GM12878 (cell line): ENCODE measurements around the gene BMI1. TPM values are rescaled to one million over a fixed set of nuclear protein-coding genes. Genes with fewer than 3 reads are reported as not detected.

Source experiments
- ATAC-seq: fragments of 200-7000 bp; cut with Tn5 transposase; 3 replicates; pipeline ENCODE4 v1.9.1; 2020; ENCODE audit warnings: mild to moderate bottlenecking, moderate library complexity
- BruUV-seq: library from RNA; stranded (reverse); fragments of 400-500 nt; replicated peaks from 2 replicates; lab custom pipeline; 2021; lab: Mats Ljungman, UMichigan
- CTCF ChIA-PET: fragments of 300-600 bp; sonication (Branson Sonifier 250); formaldehyde crosslinking; extraction: SDS; loops from one replicate; lab custom pipeline; 2021; ENCODE audit warnings: inconsistent platforms; lab: Yijun Ruan, JAX
- POLR2A ChIA-PET: fragments of 350-600 bp; formaldehyde crosslinking; extraction: SDS; loops from one replicate; lab custom pipeline; 2021; ENCODE audit warnings: inconsistent platforms; lab: Charles Lee
- RAD21 ChIA-PET: fragments of 300-600 bp; sonication (Branson Sonifier 250); formaldehyde crosslinking; loops from one replicate; lab custom pipeline; 2023; ENCODE audit warnings: antibody characterized with exemption; ENCODE audit not compliant: unreplicated experiment; lab: Charles Lee
- SMC1A ChIA-PET: fragments of 300-600 bp; sonication (Branson Sonifier 250); formaldehyde crosslinking; loops from one replicate; lab custom pipeline; 2023; ENCODE audit not compliant: unreplicated experiment, uncharacterized antibody; lab: Charles Lee
- DNase-seq: peaks from one replicate; pipeline ENCODE4 v3.0.0-alpha.2; 2011; ENCODE audit warnings: low read depth, low spot score
- FAIRE-seq: peaks from 3 replicates; lab custom pipeline; 2011; peaks lifted over from hg19 to GRCh38; lab: Jason Lieb, UNC
- H2AFZ ChIP-seq: 2 replicates; pipeline ENCODE4 v1.6.0; 2011; ENCODE audit warnings: low read depth, low read length, control low read depth; ENCODE audit not compliant: control insufficient read depth
- H3K27ac ChIP-seq: 2 replicates; pipeline ENCODE4 v1.5.1; 2011; ENCODE audit warnings: control low read depth; ENCODE audit not compliant: control insufficient read depth, insufficient read depth
- H3K27me3 ChIP-seq, 2 experiments: replicated peaks in 1 of 2; 2 replicates each; pipeline versions ENCODE4 v1.6.0 to v1.6.1; 2011; ENCODE audit warnings: low read length in 1 of 2; ENCODE audit not compliant: control insufficient read depth in 2 of 2, insufficient read depth in 2 of 2
- H3K36me3 ChIP-seq, 2 experiments: 2 replicates each; pipeline ENCODE4 v1.5.1; 2011; ENCODE audit warnings: low read length in 1 of 2; ENCODE audit not compliant: control insufficient read depth in 2 of 2, insufficient read depth in 2 of 2
- H3K4me1 ChIP-seq: 2 replicates; pipeline ENCODE4 v1.6.1; 2011; ENCODE audit warnings: mild to moderate bottlenecking, low read length, moderate library complexity, mixed read lengths; ENCODE audit not compliant: control insufficient read depth, insufficient read depth
- H3K4me2 ChIP-seq: 2 replicates; pipeline ENCODE4 v1.6.0; 2011; ENCODE audit warnings: control low read depth; ENCODE audit not compliant: control insufficient read depth, insufficient read depth
- H3K4me3 ChIP-seq: fragments of 200-600 bp; sonication (generic); 2 replicates; pipeline ENCODE4 v1.5.1; 2016
- H3K79me2 ChIP-seq: 2 replicates; pipeline ENCODE4 v1.6.0; 2011; ENCODE audit warnings: low read length; ENCODE audit not compliant: control insufficient read depth, insufficient read depth
- H3K9ac ChIP-seq: 2 replicates; pipeline ENCODE4 v1.8.0; 2011; ENCODE audit warnings: low read length, control low read depth, mixed read lengths; ENCODE audit not compliant: control insufficient read depth, insufficient read depth
- H3K9me3 ChIP-seq: replicated peaks from 3 replicates; pipeline ENCODE4 v1.5.1; 2011; ENCODE audit warnings: mild to moderate bottlenecking, low read length; ENCODE audit not compliant: control insufficient read depth, insufficient read depth
- H4K20me1 ChIP-seq: 2 replicates; pipeline ENCODE4 v1.6.0; 2011; ENCODE audit not compliant: control insufficient read depth, insufficient read depth
- EZH2 ChIP-seq: IDR thresholded peaks from 2 replicates; pipeline ENCODE4 v1.6.1; 2012; ENCODE audit warnings: low read depth, mild to moderate bottlenecking, control low read depth, inconsistent platforms, low read length, borderline replicate concordance; ENCODE audit not compliant: control insufficient read depth
- GABPA ChIP-seq: IDR thresholded peaks from 2 replicates; pipeline ENCODE4 v1.6.1; 2014; ENCODE audit warnings: antibody characterized with exemption, low read depth, mild to moderate bottlenecking, inconsistent platforms
- RFX5 ChIP-seq: IDR thresholded peaks from 2 replicates; pipeline ENCODE4 v1.6.1; 2011; ENCODE audit warnings: low read depth, low read length, improper control_type of control experiment
- WGBS: methylation state at CpG from one replicate; pipeline ENCODE4 v1.1.6; 2016; ENCODE audit warnings: low lambda C conversion rate; ENCODE audit not compliant: insufficient replicate concordance, insufficient coverage; ENCODE audit errors: missing lambda C conversion rate; 5-methylcytosine and 5-hydroxymethylcytosine counted together
- in situ Hi-C: fragments of 300-500 bp; cut with MboI; formaldehyde crosslinking; loops from 9 replicates; pipeline ENCODE4 v1.14.3; 2018; ENCODE audit warnings: mixed read lengths
- intact Hi-C: fragments of 100-400 bp; cut with micrococcal nuclease; formaldehyde crosslinking; loops from one replicate; pipeline ENCODE4 v1.14.2; 2022; ENCODE audit not compliant: unreplicated experiment
- polyA plus RNA-seq, 11 experiments: library from polyadenylated mRNA; depleted of rRNA in 4 of 11; unstranded in 6 of 11; stranded (reverse) in 5 of 11; fragments of >200 nt; fragmentation: Nextera tagmentation in 4 of 11; fragmentation: Illumina TruSeq in 1 of 11; extraction: Ambion mirVana in 4 of 11; extraction: Trizol in 1 of 11; gene quantifications; 1 replicate in 1 of 11; 2 replicates in 10 of 11; pipeline versions ENCODE4 v1.2.1 to v1.2.3, GENCODE V29; 2011 to 2016; ENCODE audit warnings: inconsistent platforms in 2 of 11, missing spikeins in 2 of 11, low read depth in 1 of 11
- total RNA-seq, 4 experiments: library from RNA; depleted of rRNA in 3 of 4; stranded (reverse); fragments of >200 nt in 3 of 4; fragmentation: Illumina TruSeq in 1 of 4; extraction: Trizol in 1 of 4; gene quantifications; 2 replicates each; pipeline versions ENCODE4 v1.2.1 to v1.2.3, GENCODE V29; 2013 to 2021
- TF ChIP-seq, protein P1 (sequence below): fragments of 450-650 bp; IDR thresholded peaks from 2 replicates; pipeline ENCODE4 v1.6.1; 2017; ENCODE audit warnings: mild to moderate bottlenecking
- TF ChIP-seq, protein P2 (sequence below): IDR thresholded peaks from 2 replicates; pipeline ENCODE4 v1.6.1; 2011; ENCODE audit warnings: borderline replicate concordance, low read depth, mild to moderate bottlenecking, moderate library complexity, mixed read lengths, low read length; ENCODE audit not compliant: insufficient read depth; ENCODE audit errors: extremely low read length
- TF ChIP-seq, protein P3 (sequence below): fragments of 450-650 bp; IDR thresholded peaks from 2 replicates; pipeline ENCODE4 v1.6.1; 2017; ENCODE audit warnings: mild to moderate bottlenecking, moderate library complexity

Gene BMI1
- total and polyA plus RNA-seq, 10 of the 15 experiments (the other 5 are each of a cell fraction or from before 2014, with no cell fraction given), result 8.0 to 49.7 (median 25.8) TPM

DNA sequence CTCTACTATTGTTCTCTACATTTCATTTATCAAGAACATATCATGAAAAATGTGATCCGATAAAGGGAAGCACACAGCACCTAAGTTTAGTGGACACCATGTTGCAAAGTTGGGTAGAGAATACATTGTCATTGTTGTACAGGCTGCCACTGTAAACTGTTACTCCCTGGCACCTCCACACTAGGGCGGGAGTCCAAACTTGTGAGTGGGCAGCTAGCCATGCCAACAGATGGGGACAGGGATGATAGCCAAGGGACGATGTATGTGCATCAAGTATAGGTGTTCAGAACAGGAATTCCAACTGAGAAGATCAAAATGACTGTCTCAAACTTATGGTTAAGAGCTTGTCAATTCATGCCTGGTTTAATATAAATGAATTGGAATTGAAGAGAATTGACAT, 35.8 kb upstream of the BMI1 start:
- BruUV-seq, result no TSS peak
- H3K9me3 ChIP-seq, result no peaks in the 10 kb centered on the region
- WGBS, result 57% methylated on average over 3 of the region's 3 CpGs
- no peaks in the 10 kb centered on the region for H3K4me1 ChIP-seq
- CTCF ChIA-PET, result interaction anchor here (0.9 to 1.1 kb wide), 2 partner anchors 14 to 17 kb away, joined by 3 read pairs; no protein-coding TSS in a partner anchor
- H3K36me3 ChIP-seq, result no peaks in the 10 kb centered on the region
- DNase-seq, result no peak
- no peak overlapping the region for H2AFZ ChIP-seq
- H3K4me2 ChIP-seq, result no peak overlapping the region
- RAD21 ChIA-PET, result no interaction called here
- SMC1A ChIA-PET, result interaction anchor here (0.5 to 1.4 kb wide), 2 partner anchors 15 to 386 kb away, joined by 3 to 4 read pairs; no protein-coding TSS in a partner anchor
- H3K9ac ChIP-seq, result no peak overlapping the region
- no peak overlapping the region for H3K27ac ChIP-seq
- no peaks in the 10 kb centered on the region for H3K79me2 ChIP-seq
- TF ChIP-seq, protein P1, sequence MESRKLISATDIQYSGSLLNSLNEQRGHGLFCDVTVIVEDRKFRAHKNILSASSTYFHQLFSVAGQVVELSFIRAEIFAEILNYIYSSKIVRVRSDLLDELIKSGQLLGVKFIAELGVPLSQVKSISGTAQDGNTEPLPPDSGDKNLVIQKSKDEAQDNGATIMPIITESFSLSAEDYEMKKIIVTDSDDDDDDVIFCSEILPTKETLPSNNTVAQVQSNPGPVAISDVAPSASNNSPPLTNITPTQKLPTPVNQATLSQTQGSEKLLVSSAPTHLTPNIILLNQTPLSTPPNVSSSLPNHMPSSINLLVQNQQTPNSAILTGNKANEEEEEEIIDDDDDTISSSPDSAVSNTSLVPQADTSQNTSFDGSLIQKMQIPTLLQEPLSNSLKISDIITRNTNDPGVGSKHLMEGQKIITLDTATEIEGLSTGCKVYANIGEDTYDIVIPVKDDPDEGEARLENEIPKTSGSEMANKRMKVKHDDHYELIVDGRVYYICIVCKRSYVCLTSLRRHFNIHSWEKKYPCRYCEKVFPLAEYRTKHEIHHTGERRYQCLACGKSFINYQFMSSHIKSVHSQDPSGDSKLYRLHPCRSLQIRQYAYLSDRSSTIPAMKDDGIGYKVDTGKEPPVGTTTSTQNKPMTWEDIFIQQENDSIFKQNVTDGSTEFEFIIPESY, result no peak
- TF ChIP-seq RFX5, result no peak
- TF ChIP-seq, protein P2, sequence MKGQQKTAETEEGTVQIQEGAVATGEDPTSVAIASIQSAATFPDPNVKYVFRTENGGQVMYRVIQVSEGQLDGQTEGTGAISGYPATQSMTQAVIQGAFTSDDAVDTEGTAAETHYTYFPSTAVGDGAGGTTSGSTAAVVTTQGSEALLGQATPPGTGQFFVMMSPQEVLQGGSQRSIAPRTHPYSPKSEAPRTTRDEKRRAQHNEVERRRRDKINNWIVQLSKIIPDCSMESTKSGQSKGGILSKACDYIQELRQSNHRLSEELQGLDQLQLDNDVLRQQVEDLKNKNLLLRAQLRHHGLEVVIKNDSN, result no peak
- TF ChIP-seq, protein P3, sequence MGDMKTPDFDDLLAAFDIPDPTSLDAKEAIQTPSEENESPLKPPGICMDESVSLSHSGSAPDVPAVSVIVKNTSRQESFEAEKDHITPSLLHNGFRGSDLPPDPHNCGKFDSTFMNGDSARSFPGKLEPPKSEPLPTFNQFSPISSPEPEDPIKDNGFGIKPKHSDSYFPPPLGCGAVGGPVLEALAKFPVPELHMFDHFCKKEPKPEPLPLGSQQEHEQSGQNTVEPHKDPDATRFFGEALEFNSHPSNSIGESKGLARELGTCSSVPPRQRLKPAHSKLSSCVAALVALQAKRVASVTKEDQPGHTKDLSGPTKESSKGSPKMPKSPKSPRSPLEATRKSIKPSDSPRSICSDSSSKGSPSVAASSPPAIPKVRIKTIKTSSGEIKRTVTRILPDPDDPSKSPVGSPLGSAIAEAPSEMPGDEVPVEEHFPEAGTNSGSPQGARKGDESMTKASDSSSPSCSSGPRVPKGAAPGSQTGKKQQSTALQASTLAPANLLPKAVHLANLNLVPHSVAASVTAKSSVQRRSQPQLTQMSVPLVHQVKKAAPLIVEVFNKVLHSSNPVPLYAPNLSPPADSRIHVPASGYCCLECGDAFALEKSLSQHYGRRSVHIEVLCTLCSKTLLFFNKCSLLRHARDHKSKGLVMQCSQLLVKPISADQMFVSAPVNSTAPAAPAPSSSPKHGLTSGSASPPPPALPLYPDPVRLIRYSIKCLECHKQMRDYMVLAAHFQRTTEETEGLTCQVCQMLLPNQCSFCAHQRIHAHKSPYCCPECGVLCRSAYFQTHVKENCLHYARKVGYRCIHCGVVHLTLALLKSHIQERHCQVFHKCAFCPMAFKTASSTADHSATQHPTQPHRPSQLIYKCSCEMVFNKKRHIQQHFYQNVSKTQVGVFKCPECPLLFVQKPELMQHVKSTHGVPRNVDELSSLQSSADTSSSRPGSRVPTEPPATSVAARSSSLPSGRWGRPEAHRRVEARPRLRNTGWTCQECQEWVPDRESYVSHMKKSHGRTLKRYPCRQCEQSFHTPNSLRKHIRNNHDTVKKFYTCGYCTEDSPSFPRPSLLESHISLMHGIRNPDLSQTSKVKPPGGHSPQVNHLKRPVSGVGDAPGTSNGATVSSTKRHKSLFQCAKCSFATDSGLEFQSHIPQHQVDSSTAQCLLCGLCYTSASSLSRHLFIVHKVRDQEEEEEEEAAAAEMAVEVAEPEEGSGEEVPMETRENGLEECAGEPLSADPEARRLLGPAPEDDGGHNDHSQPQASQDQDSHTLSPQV, result no peak
- TF ChIP-seq EZH2, result no peak
- no peak for TF ChIP-seq GABPA
- no peaks in the 10 kb centered on the region; a peak in 1 of 4 replicates for H3K27me3 ChIP-seq
- POLR2A ChIA-PET, result no interaction called here
- ATAC-seq, result no peak
- in situ Hi-C loops, result no loop called here
- intact Hi-C loops, result no loop called here
- no peak for FAIRE-seq
- no peak overlapping the region for H3K4me3 ChIP-seq
- no peaks in the 10 kb centered on the region for H4K20me1 ChIP-seq
